Stimulated activated naive CD4-positive, alpha-beta T cell (primary cell): ENCODE data around the gene SLC9C1.

Experiments used
- DNase-seq, 6 experiments: peaks; one replicate each; lab custom pipeline; 2025; lab: John Stamatoyannopoulos, UW

Gene SLC9C1

GRCh38 chr3:112293368-112294321, at the start of gene SLC9C1:
SLC9C1 (minus strand) TSS chr3:112294216; CDS start chr3:112286791, 7,425 bp downstream.
- DNase-seq: peak in 4 of 6 experiments; percentile 21 to 50 (median 35)

DNA sequence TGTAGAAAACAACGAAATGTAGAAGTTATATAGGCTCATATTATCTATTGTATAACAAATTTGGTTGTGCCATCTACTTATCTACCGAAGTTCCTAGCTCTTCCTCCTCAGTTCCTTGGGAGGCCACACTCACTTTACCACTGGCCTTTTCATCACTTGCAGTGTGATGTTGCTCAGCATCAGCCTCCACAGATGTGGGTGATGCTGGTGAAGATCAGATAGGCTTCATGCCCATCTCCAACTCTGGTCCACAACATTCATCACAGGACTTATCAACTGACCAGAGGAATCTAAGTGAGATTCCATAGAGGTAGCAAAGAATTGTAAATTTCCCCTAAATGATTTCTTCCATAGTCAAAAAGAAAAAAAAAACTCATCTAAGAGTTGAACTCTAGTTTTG, 47.4 kb upstream of the SLC9C1 start:
- DNase-seq: no peak

DNA sequence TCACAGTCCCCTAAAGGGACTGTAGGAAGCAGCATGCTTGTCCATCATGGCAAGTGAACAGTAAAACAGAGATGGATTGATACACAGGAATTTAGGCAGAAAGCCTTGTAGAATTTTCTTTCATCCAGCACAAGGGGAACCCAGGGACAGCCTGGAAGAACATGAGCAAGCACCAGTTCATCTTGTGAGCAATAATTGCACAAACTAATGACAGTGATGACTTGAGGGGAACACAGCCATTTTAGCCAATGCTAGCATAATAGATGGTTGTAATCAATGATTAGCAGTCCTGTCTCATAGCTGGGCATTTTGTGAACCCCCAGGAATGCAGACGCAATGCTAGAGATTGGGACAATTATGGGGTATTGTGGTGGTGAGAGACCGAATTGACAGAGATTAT, 45.6 kb upstream of the SLC9C1 start:
- no peak for DNase-seq

- no peak for DNase-seq
Observed at GRCh38 chr3:112339134-112339533, 45.1 kb upstream of the SLC9C1 start.

- no peak for DNase-seq
Observed at GRCh38 chr3:112338727-112339056, 44.7 kb upstream of the SLC9C1 start.

DNA sequence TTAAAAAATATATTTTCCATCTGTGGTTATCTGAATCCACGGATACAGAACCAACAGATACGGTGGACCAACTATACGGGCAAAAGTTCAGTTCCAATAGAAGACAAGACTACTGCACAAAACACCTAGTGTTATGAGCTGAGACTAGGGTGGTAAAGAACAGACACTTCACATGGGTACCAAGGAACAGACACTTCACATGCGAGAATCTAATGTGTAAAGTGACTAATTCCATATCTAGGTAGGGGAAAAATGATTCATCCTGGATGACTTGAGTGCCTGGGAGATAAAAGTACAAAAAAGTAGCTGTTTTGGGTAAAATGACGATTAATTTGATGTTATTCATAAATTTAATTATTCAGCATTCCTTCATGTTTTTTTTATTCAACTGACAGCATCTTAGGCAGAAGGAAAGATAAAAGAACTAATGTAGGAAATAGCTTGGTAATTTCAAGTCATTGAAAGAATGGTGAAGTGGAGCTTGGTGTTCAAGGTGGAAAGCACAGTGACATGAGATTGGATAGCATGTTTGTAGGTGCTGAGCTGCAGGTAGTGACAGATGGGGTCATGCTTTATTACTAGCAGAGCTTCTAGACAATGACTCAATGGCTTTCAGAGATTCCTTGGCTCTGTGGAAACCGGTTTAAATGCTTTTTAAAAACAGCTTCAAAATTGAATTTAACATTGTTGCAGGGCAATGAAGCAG, 44.2 kb upstream of the SLC9C1 start:
- DNase-seq: no peak

DNA sequence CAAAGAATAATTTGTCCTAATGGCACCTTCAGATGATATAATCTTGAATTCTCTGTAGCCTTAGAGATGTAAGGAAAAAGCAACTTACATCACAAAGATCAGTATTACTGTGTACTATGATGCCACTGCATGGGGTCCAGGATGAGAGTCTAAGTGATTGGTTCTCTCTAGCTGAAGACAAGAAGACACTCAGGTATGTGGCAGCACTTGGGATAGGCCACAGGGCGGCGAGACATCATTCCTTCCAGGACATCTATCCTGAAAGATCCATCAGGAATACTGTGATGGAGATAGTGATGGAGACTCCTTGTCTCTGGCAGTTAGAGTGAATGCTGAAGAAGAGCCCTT, 41.4 kb upstream of the SLC9C1 start:
- no peak for DNase-seq

DNA sequence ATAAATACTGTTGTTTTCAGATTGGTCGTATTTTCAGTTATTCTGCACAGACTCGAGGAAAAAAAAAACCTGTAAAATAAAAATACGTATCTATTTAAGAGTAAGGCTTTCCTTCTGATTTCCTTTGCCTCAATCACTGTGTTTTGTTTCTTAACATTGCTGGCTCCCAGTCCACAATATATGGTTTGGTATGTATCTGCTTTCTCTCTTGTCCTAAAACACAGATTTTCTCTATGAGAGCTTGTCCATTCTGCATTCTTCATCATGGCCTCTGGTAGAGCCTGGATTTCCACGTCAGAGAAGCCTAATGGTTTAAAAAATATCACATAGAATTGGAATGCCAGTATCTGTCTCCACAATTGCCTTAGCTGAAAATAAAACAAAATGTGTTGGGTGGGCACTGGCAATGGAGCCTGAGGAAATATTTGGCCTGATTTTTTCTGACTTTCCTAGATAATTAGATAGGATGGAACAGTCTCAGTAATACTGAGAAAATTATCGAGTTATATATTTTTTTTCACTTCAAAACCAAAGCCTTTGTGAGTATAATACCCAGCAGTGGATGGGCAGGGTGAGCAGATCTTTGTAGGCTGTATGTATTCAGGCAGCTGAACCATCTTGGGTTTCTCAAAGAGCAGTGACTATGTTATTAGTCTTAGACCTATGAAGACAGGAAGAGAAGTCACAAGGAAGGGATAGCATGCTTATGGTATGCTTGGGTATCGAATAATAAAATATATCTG, 40.8 kb upstream of the SLC9C1 start:
- no peak for DNase-seq

DNA sequence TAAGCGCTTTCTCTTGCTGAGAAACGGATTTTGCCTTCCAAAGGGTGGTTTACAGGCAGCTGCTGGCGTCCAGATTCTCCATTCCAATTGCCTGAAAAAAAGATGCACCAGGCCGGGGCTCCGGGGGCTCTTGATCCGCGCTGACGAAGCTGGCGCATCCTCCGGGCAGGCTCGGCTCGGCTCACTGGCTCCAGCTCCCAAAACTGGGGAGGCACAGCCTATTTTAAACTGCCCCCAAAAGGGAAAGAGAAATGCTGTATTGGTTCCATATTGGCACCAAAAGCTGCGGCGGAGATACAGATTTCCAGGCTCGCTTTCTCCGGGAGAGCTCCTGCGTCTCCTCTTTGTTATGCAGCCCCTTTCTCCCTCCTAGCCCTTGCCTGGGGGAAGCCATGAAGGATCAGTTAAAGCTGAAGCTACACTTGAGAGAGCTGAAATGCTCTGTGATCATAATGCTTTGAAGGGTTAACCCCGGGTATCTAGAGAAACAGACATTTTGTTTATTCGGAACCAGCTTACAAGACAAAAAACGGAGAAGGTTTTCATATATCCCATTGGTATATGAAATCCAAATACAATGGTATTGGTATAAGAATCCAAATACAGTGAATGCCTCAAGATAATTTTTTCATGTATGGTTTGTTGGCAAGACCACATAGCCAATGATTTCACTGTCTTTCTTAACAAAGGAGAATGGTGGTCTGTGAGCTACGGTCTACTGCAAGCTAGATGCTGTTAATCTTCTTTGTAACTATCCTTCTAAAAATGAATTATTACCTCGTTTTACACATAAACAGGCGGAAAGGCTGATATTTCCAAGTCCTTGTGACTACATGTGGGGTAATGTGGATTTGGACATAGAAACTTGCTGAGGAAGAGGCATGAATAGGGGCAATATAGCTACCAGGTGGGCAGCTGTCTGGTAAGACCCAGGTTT, 39.6 kb upstream of the SLC9C1 start:
- DNase-seq: peak in 4 of 6 experiments; percentile 7 to 35 (median 30)

DNA sequence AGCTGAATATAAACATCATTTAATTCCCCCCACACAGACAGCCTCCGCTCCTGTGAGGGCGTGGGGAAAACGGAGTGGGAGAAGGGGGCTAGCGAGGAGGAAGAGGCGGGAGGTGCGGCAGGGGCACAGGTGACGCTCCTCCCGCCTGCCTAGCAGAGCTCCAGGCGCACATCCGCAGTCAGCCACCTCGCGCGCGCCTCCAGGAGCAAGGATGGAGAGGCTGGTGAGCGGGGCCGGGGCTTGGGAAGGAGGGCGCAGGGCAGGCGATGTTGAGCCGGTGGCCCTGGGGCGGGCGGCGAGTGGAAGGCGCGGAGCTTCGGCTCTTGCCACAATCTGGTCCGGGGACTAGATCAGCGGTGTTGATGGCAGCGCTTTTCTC, 39.0 kb upstream of the SLC9C1 start, which contains the start of gene CD200:
CD200 (plus strand) TSS at position 155 of the 379 bp plus-strand sequence; CDS start at position 212, 57 bp downstream.
- peak; percentile 18 to 43 (median 31) for DNase-seq

GRCh38 chr3:112331851-112332250, 37.8 kb upstream of the SLC9C1 start:
- no peak for DNase-seq

DNA sequence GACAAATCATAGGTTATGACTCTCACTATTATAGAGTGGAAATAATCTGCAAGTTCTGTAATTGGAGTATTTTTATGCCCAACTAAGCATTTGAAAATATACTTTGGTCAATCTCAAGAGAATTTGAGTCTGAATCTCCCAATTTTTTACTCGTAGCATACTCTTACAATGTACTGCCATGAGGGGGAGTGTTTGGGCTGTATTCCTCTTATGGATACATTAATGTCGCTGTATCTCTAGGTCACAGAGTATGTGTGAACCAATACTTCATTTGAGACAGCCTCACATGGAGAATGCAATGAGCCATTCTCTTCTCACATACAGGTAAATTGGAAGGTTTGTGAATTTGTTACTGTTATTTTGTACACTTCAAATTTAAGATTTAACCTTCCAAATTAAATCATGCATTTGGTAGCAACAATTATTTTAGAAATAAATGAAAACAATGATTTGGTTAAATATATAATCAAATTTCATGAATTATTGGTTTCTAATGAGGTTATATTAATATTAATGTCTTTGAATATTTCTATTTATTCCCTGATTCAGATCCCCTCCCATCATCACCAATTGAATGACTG, 33.4 kb upstream of the SLC9C1 start:
- DNase-seq: peak in 5 of 6 experiments; percentile 11 to 68 (median 60)

GRCh38 chr3:112321867-112322652, 28.0 kb upstream of the SLC9C1 start:
- no peak for DNase-seq

GRCh38 chr3:112320691-112321090, 26.7 kb upstream of the SLC9C1 start:
- no peak for DNase-seq

DNA sequence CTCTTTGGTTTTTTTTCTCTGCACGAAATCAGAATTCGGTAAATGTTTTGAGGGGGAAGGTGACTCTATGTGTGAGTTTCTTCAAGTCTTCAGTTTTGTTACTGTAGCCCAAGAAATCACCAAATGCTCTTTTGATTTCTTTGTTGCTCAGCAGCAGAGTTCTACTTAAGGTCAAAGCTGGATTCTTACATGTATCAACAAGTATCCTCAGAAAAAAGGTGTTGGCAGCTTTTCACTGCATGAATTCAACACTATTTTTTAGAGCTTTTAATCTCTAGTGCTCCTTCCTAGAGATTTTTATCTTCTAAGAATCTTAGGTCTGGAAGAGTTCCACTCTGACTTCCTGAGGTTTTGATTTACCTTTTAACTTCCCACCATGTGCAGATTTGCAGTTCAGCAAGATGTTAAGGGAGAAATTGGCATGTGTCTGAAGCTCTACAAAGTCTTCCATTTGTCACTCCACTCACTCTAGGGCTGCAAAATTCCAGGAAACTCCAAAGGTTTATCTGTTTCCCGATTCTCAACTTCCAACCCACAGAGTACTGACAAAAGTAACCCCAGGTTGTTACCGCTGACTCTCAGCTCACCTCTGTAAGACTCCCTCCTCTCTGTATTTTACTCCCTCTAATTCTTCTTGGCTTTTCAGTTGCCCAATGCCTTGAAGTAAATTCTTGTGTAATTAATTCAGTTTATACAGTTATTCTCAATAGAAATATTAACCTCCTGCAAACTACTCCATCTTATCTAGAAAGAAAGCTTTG, 25.7 kb upstream of the SLC9C1 start:
- DNase-seq: no peak

DNA sequence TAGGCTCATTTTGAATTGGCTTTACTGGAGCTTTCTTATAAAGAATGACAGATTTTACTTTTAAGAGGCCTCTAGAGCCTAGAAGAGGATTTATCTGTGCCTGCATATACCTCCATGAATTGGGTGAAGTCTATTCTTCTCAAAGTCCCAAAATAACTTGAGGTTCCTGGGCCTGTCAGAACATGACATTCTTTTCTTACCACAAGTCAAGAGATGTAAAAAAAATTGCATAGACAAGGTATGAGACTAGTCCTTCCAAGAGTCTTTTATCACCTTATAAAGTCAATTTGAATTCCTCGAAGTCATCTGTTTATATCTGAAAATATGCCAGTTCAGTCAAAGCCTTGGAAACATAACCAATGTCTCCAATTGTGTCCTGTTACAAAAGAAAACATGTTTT, 21.8 kb upstream of the SLC9C1 start:
- no peak for DNase-seq

- no peak for DNase-seq
Observed at GRCh38 chr3:112314649-112315048, 20.6 kb upstream of the SLC9C1 start.

DNA sequence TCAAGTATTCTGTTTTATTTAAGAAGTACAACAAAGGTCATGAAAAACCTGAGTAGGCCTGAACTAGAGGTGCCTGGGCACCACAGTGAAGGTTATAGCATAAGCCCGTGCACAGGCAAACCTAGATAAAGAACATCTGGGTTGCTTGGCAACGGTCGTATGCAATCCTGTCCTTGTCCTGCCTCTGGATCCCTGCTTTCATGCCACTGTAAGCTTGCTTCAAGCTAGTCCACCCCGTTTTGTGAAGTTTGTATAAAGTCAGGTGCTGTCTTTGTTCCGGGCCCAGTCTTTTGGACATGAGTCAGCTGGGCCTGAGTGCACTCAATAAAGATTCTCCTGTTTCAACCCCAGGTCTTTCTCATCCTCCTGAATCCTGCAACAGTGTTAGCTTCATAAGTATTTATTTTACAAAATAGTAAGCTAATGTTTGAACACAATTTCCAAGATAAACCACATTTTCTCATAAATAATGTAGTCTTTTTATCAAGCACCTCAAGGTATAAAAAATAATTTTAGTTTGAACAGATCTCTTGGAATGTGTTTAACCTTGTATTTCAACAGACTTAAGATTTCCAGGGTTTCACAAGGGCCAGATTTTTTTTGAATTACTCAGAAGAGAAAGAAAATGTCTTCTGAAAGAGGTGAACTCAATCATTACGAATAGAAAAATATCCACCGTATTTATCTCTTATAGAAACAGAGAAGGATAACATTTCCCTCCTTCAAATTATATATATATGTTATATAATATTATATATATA, 14.3 kb upstream of the SLC9C1 start:
- DNase-seq: no peak

- no peak for DNase-seq
Observed at GRCh38 chr3:112307557-112307956, 13.5 kb upstream of the SLC9C1 start.
